Cerebellar nuclear complex (tissue), 1 donor: ENCODE results near the gene FITM1.

ENCODE experiments used
- DNase-seq, 2 experiments: peaks; one replicate each; lab custom pipeline; 2025; lab: John Stamatoyannopoulos, UW

The FITM1 gene

GRCh38 chr14:24130380-24130716, at the start of gene FITM1:
Gene FITM1 (plus strand): TSS chr14:24130659. CDS start chr14:24131564, 905 bp downstream.
- DNase-seq, result no peak

GRCh38 chr14:24080888-24081738, 49.3 kb upstream of the FITM1 start:
- DNase-seq, result peak in 1 of 2 experiments; percentile 31

- no peak for DNase-seq
These were observed 48.7 kb upstream of the FITM1 start for GRCh38 chr14:24081739-24082211.

GRCh38 chr14:24082411-24083080, 47.9 kb upstream of the FITM1 start:
- DNase-seq, result no peak

- no peak for DNase-seq
These were observed 47.0 kb upstream of the FITM1 start for GRCh38 chr14:24083462-24083861.

GRCh38 chr14:24084440-24084839, 46.0 kb upstream of the FITM1 start:
- no peak for DNase-seq

GRCh38 chr14:24085215-24085614, 45.2 kb upstream of the FITM1 start:
- DNase-seq, result no peak

- DNase-seq, result no peak
These were observed 44.1 kb upstream of the FITM1 start for GRCh38 chr14:24086193-24086955.

- DNase-seq, result no peak
These were observed 43.5 kb upstream of the FITM1 start for GRCh38 chr14:24087004-24087403.

- DNase-seq, result no peak
These were observed 42.4 kb upstream of the FITM1 start for GRCh38 chr14:24088095-24088494.

GRCh38 chr14:24089890-24090289, 40.6 kb upstream of the FITM1 start:
- DNase-seq, result no peak

GRCh38 chr14:24092110-24092504, 38.4 kb upstream of the FITM1 start:
- no peak for DNase-seq

GRCh38 chr14:24092505-24093206, 37.8 kb upstream of the FITM1 start:
- no peak for DNase-seq

GRCh38 chr14:24093207-24093900, 37.1 kb upstream of the FITM1 start:
- DNase-seq, result no peak

GRCh38 chr14:24093901-24094840, 36.3 kb upstream of the FITM1 start, which contains the start of gene PCK2:
Gene PCK2 (plus strand): TSS chr14:24094311. CDS start chr14:24094406, 95 bp downstream.
- peak in 1 of 2 experiments; percentile 48 for DNase-seq

- DNase-seq, result no peak
These were observed 35.6 kb upstream of the FITM1 start for GRCh38 chr14:24094841-24095270.

GRCh38 chr14:24095271-24096068, 35.0 kb upstream of the FITM1 start:
- DNase-seq, result no peak

- no peak for DNase-seq
These were observed 33.8 kb upstream of the FITM1 start for GRCh38 chr14:24096545-24097181.
